GM18505 (cell line): Measurements from ENCODE around the gene KRT74.

ENCODE experiments used
- ATAC-seq: cut with Tn5 transposase; IDR thresholded peaks from one replicate; pipeline ENCODE4 v1.9.1; 2021; ENCODE audit not compliant: unreplicated experiment
- POLR2A ChIP-seq: IDR thresholded peaks from 4 replicates; pipeline ENCODE4 v1.6.1; 2011; ENCODE audit warnings: borderline replicate concordance; ENCODE audit not compliant: insufficient read depth, insufficient read length; ENCODE audit errors: extremely low read depth

KRT74 gene

GRCh38 chr12:52551216-52551865 lies 22.3 kb downstream of the KRT74 start:
- no peak for TF ChIP-seq POLR2A
- no peak for ATAC-seq

DNA sequence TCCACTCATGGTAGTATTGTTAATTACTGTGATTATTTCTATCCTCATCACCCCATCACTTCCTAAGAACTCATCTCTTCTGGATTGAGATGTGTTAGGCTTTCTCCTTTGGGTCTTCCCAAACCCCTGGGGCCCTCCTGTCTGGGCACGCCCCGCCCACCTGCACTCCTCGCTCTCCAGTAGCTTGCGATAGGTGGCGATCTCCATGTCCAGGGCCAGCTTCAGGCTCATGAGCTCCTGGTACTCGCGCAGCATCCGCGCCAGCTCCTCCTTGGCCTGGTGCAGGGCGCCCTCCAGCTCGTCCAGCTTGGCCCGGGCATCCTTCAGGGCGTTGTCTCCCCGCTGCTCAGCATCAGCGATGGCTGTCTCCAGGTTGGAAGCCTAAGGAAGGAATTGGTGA lies 27.5 kb downstream of the KRT74 start:
- no peak for ATAC-seq
- no peak for TF ChIP-seq POLR2A

- no peak for ATAC-seq
- no peak for TF ChIP-seq POLR2A
Observed at GRCh38 chr12:52543985-52544883, 29.4 kb downstream of the KRT74 start.

DNA sequence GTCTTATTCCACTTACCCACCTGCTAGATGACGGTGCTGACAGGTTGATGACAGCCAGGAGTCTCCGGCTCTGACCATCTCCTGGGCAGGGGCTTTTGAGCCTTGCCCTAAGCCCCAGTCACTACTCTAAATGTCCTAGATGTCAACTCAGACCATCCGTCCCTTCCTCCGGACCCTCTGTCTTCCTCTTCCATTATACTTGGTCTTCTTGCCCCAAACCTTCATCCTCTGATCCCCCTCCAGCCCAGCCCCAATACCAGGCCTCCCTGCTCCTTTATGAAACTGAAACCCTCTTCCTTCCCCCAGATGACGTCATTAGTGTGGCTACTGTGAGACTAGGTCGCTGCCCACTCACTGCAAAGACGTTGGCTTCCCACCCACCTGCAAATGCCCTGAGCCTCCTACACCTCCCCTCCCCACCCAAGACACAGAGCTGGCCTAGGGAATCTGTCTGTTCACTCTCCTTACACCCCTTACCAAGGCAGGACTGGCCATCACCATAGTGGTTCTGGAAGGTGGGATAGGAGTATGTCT lies 30.8 kb downstream of the KRT74 start:
- no peak for ATAC-seq
- TF ChIP-seq POLR2A = no peak

DNA sequence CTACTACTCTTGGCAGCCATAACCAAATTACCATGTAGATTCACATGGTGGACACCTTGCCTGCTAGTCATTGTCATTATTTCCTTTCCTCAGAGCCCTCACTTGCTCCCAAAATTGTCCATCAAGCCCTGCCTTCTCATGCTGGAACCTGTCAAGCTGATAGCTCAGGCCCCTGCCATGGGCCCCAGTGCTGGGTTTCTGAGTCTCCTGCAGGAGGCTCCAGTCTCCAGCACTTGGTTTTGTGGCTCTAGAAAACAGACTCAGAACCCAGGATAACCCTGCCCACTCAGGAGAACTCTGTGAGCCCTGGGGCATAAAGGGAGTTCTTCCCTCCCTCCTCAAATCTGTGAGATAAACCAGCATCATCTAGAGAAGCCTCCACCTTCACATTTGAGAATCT lies 31.5 kb downstream of the KRT74 start:
- no peak for ATAC-seq
- TF ChIP-seq POLR2A = no peak

GRCh38 chr12:52541709-52542108 lies 31.9 kb downstream of the KRT74 start:
- no peak for TF ChIP-seq POLR2A
- no peak for ATAC-seq

- no peak for TF ChIP-seq POLR2A
- no peak for ATAC-seq
Observed at GRCh38 chr12:52540531-52540930, 33.1 kb downstream of the KRT74 start.

- TF ChIP-seq POLR2A = no peak
- no peak for ATAC-seq
Observed at GRCh38 chr12:52539821-52540173, 33.8 kb downstream of the KRT74 start.

DNA sequence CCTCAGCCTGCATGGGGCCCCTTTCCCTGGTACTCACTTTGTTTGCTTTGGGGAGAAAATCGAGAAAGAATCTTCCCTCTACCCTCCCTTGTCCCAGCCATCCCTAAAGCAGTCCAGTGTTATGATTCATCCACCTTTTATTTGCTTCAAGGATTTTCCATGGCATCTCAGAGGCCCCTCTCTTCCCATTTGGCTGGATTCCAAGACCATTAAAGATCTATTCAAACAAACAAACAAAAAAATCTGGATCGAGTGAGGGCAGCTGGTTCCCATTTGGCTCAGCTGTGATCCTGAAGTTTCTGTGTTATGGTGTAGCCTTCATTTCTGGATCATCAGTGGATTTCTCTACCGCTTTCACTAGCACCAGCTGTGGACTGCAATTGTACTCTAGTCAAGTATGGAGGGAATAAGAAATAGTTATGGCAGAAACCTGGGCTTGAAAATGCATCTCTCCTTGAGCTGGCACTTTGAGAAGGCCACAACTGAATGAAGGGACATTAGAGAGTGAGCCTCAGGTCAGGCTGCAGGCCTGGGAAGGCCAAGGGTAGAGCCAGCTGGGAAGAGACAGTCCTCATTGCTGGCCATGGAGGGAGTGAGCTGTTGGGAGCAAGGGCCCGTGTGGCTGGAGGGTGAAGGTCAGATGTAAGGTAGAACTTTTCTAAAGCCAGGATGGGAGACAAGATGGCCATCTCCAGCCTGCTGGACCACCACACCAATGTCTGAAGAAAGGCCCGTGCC lies 34.4 kb downstream of the KRT74 start:
- no peak for TF ChIP-seq POLR2A
- ATAC-seq = no peak

DNA sequence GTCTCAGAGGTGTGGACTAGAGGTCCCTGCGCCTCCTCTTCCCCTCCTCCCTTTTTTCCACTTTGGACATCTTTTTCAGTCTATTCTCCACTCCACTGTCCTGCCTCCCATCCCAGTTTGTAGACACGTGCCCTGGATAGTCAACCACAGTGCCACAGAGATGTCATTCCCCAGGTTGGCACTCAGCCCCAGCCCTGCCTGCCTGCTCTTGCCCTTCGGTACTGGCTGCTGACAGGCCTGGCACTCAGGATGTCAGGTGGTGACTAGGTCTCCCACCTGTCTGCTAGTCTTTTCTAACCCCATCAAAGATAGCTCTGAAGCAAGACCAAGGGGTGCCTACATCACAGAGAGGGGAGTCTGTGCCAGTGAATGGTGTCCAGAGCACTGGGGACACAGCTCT lies 36.5 kb downstream of the KRT74 start:
- ATAC-seq = no peak
- TF ChIP-seq POLR2A = no peak

DNA sequence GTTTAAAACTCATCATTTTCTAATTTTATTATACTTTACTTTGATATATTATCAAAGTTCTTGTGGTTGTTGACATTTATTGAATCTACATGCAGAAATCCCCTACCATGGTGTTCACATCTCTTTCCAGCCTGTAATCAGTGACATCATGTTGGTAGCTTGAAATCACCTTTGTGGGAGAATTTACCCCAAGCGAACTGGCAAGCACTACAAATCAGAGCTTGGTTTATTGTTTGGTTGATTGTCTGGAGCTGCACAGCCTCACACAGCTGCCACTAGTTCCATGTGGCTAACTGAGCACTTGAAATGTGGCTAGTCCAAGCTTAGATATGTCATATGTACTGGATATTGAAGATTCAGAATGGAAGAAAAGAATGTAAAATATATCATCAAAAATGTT lies 38.1 kb downstream of the KRT74 start:
- TF ChIP-seq POLR2A = no peak

GRCh38 chr12:52534482-52534881 lies 39.2 kb downstream of the KRT74 start:
- ATAC-seq = no peak
- no peak for TF ChIP-seq POLR2A

More for the DNA sequence above, 38.1 kb downstream of the KRT74 start:
- no peak for ATAC-seq
